Inferior parietal cortex (tissue), 1 donor: ENCODE data around the gene UQCRC2.
"Not testable (repeated sequence)": the region's sequence is repeated elsewhere in the genome, so short reads cannot be mapped to it uniquely, and the experiment has no call there.

Experiments used
- DNase-seq: peaks from one replicate; pipeline ENCODE4 v3.0.0-alpha.2; 2016; ENCODE audit errors: extremely low spot score

Gene UQCRC2

DNA sequence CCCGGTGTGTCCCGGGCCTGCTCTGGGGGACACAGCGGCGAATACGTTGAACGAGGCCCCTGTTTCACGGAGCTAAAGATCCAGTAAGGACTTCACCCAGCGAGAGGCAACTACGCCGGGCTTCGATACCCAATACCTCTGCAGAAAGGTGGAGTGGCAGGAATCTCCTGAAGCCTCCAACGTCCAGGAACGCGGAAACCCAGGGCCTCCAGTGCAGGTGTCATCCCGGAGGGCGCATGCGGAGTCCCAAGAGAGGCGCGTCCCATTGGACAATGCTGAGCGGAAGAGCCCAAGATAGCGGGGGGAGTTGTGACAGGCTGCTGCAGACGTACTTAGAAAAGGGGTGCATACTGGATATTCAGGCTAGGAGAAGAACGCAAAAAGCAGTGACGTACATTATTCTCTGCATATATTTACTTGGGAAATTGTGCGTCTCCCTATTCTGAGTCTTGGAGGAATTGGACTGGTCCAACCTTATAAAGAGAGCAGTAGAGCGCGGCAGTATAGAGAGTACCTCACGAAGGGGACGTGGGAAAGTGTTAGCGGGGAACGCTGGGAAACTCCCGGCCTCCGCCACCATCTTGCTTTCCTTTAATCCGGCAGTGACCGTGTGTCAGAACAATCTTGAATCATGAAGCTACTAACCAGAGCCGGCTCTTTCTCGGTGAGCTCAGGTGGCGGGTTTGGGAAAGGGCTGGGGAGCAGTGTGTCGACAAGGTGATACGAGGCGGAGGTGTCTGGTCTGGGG lies at the start of gene UQCRC2:
TSS of gene UQCRC2 (plus strand) at position 569 of the 748 bp plus-strand sequence. CDS start at position 632, 63 bp downstream.
- DNase-seq: peak; percentile 97

DNA sequence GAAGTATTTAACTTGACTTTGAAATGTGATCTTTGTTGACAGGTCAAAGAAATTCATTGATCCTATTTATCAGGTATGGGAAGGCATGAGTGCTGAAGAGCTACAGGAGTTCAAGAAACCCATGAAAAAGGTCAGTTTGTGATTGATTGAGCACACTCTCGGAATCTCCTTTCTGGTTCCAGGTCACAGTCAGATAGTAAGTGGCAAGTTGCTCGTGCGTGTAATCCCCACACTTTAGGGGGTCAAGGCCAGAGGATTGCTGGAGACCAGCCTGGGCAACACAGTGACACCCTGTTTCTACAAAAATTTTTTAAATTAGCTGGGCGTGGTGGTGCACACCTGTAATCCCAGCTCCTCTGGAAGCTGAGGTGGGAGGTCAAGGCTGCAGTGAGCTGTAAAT lies 20.5 kb upstream of the UQCRC2 start:
- DNase-seq: not testable (repeated sequence)

DNA sequence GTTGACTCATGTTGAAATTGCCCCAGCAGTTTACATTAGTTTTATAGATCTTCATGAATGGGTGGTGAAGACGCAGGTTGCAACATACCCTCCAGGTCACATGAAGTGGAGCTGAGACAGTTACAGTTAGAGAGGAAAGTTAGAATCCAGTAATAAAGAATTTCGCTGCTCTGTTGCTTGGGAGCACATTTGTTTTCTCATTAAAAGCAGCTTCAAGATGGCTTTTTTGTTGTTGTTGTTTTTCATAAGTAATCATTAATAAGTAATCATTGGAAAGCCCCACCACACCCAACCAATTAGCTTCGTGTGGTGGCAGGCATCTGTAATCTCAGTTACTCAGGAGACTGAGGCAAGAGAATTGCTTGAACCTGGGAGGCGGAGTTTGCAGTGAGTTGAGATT lies 19.8 kb upstream of the UQCRC2 start:
- DNase-seq: not testable (repeated sequence)

DNA sequence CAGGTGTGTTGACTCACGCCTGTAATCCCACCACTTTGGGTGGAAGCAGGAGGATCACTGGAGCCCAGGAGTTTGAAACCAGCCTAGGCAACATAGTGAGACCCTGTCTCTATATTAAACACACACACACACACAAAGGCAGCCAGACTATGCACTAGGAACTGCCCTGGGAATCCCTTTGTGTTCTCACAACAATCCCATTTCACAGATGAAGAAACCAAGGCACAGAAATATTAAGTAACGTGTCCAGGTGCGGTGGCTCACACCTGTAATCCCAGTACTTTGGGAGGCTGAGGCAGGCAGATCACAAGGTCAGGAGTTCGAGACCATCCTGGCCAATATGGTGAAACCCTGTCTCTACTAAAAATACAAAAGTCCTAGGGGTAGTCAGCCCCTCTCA lies 19.4 kb upstream of the UQCRC2 start:
- not testable (repeated sequence) for DNase-seq

DNA sequence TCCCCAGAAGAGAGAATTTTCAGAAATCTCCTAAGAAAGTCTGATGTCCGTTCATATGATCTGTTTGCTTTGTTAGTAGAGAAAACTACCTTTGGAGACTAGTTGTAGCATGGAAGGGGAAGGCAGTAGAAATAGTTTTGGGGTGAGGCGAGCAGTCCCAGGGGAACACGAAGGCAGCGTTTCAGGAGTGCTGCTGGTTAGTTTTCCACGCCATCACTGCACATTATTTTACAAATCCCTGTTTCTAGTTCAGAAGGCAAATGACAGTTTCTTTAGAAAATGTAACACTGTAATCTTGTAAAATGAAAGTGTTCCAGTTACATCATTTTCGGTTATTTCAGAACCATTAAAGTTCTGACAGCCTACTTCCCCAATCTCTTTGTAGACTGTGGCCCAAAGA lies 16.9 kb upstream of the UQCRC2 start:
- DNase-seq: not testable (repeated sequence)

DNA sequence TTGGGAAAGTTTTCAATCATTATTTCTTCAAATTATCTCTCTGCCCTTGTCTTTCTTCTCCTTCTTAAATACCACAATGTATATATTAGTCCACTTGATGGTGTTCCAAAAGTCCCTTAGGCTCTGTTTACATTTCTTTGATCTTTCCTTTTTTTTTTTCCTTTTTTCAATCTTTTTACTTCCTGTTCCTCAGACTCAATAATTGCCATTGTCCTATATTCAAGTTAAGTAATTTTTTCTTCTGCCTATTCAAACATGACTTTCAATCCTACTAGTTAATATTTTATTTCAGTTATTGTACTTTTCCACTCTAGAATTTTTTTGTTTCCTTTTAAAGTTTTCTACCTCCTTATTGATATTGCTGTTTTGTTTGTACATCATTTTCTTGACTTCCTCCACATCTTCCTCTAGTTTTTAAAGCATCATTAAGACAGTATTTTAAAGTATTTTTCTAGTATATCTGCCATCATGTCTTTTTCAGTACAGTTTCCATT lies 15.8 kb upstream of the UQCRC2 start:
- no peak for DNase-seq

DNA sequence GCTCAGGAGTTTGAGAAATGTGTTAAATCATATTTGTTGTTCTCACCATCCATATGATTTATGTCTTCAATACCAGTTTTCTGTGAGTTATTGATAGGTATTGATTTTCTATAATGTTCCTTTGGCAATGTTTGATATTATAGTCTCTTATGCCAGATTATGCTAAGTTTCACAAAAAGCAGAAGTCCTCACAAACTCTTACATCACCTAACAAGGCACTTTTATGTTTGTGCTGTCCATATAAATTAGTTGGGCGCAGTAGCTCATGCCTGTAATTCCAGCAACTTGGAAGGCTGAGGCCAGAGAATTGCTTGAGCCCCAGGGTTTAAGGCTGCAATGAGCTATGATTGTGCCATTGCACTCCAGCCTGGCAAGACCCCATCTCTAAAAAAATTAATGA lies 12.6 kb upstream of the UQCRC2 start:
- no peak for DNase-seq

DNA sequence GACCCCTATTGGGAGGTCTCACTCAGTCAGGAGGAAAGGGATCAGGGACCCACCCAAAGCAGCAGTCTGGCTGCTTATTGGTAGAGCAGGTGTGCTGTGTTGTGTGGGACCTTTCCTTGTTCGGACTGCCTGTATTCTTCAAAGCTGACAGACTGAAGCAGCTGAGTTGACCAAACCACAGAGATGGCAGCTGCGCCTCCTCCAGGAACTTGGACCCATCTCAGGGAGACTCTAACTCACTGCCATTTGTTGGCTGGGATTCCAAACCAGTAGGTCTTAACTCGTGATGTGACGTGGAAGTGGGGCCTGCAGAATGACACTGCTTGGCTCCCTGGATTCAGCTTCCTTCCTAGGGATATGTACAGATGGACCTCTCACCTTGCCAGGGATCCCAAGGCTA lies 9.6 kb upstream of the UQCRC2 start:
- no peak for DNase-seq

DNA sequence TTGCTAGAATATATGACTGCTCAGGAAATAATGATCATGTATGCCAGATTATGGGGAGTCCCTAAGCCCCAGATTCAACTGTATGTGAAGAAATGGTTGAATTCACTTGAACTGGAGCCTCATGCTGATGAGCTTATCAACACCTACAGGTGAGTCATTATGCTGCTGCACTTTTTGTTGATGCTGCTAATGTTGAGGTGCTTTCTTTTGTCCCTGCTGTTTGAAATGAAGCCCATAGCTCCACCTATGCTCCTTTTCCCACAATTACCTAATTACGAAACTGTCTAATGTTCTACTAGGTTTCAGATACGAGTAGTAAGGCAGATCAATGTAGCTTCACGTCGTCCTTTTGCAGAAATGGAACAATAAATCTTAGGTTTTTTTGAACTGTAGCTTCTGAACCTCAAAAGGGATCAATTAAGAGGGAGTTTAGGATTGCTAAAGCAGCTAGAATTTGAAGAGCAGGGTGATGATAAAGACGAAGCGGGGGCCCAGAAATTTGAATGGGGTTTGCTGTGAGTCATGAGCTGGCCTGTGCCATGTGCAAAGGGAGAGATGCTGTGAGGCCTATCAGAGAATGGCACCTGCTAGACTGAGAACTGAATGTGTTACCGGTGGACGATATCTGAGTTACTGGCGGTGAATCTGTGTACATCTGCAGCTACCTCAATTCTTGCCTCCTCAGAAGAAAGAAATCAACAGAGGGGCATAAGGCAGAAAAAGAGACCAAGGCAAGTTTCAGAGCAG lies 6.1 kb upstream of the UQCRC2 start:
- no peak for DNase-seq

DNA sequence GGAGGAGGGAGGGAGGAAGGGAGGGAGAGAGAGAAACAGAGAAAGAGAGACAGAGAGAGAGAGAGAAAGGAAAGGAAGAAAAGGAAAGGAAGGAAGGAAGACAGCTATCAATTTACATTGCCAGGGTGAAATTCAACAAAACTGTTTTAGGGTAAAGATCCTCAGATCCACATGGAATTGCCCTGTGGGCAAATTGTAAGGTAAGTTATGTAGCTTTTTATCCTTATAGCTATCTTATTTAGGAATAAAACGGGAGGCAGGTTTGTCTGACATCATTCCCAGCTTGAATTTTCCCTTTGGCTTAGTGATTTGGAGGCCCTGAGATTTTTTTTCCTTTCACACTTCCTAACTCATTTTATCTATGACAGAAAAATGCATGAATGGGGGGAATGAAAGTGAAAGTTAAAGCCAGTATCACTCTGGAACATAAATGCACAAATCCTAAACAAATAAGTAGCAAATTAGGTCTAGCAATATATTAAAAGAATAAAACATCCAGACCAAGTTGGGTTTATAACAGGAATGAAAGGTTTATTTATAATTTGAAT lies 3.4 kb upstream of the UQCRC2 start:
- no peak for DNase-seq

DNA sequence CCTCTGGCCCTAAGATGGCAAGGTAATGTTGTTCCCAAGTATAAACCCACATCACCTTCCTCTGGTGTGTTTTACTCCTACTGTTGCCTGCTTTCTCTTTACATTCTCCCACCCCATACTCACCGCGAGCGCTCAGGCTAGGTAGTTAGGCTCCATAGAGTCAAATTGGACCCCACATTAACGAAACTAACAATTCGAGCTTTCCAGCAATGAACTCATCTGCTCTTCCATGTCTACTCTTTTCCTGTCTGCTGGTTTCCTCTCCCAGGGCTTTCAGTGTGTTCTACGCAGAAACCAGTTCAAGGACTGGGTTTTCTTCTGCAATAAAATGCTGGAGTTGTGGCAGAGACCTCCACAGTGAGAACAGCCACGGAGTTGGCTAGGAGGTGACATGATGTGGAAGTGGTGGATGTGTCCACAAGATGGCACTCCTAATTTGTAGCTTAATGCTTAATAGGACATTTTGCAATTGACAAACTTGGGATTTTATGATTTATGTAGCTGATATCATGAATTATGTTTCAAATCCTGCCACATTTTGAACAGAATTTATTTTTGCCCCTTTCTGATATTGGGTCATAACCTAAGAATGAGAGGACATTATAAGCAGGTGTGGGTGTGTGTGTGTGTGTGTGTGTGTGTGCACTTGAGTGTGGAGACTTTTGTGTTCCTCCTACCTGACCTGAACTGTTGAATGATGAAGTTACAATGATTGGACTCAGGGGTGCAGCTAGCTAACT lies 2.2 kb upstream of the UQCRC2 start:
- DNase-seq: peak; percentile 40

DNA sequence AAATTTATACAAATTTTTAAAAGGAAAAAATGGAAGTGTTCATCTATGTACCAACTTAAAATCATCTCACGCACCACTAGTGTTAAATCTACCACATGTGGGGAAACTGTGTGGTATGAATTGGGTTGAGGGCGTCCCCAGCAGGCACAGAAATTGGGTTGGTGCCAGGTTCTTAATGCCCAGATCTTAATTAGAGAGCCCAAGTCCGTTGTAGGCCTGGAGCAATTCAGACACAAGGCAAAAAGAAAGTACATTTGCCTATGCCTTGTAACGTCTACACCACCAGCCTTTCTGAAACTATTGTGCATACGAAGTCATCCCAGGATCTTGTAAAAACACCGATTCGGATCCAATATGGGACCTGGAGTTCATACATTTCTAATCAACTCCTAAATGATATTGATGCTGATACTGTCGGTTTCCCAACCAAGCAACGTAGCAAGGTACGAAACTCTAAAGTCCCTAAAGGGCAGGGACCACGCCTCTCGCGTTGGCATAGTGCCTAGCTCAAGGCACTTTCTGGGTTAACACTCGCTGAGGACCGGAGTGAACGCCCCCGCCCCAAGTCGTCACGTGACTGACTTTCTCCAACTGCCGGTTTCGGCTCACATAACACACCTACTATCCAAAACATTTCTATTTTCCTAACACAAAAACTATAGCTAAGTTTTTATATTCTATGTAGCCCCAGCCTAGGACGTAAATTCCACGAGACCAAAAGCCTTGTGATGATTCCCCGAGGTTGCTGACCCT lies 945 bp upstream of the UQCRC2 start:
- DNase-seq: peak; percentile 65

DNA sequence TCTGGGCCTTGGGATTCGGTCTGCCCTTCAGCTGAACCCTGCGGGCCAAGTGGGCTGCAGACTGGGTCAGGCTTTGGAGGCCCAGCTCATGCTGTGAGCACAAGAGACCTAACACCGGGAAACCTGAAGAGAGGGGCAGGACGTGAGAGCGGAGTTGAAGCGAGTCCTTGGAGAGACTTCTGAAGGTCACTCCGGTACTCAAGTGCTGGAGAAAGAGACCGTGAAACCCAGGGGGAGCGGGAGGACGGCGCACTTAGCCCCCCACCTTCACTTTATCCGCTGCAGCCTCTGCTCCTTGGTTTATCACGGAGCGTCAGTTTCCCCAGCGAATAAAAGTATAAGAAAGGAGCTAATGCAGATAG lies 361 bp downstream of the UQCRC2 start:
- DNase-seq: no peak

DNA sequence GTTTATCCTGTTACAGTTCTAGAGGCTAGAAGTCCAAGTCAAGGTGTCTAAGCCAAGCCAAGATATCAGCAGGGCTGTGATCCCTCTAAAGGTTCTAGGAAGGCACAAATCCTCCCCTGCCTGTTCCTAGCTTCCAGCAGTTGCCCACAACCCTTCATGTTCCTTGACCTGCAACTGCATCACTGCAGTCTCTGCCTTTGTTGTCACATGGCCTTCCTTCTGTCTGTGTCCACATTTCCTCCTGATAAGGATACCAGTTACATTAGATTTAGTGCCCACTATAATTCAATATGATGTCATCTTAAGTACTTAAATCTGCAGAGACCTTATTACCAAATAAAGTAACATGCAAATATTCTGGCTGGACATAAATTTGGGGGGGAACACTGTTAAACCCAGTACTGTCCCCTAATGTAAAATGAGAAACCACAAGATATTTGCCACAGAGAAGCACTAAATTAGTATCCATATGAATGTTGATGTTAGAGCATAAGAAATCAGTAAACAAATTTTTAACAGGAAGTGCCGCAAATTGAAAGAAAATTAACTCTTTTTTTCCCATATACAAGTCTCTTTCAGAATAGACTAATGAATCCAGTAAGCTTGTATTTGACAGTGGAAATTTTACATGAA lies 4.7 kb downstream of the UQCRC2 start:
- no peak for DNase-seq

DNA sequence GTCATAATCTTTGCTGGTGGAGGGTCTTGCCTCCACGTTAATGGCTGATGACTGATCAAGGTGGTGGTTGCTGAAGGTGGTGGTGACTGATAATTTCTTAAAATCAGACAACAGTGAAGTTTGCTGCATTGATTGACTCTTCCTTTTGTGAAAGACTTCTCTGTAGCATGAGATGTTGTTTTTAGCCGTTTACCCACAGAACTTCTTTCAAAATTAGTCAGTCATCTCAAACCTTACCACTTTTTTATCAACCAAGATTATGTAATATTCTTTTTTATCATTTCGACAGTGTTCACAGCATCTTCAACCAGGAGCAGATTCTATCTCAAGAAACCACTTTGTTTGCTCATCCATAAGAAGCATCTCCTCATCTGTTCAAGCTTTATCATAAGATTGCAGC lies 5.9 kb downstream of the UQCRC2 start:
- DNase-seq: no peak

DNA sequence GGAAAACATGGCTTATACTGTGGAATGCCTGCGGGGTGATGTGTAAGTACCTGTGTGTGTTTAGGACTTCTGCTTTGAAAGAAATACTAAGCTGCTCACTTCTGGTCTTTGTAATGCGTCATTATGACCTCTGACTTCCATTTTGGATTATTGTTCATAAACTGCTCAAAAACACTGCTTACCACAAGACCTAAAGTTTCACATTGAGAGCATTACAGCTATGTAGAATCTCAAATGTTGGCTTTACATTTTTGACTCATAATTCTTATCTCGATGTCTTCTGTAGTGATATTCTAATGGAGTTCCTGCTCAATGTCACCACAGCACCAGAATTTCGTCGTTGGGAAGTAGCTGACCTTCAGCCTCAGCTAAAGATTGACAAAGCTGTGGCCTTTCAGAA lies 9.3 kb downstream of the UQCRC2 start:
- DNase-seq: no peak

DNA sequence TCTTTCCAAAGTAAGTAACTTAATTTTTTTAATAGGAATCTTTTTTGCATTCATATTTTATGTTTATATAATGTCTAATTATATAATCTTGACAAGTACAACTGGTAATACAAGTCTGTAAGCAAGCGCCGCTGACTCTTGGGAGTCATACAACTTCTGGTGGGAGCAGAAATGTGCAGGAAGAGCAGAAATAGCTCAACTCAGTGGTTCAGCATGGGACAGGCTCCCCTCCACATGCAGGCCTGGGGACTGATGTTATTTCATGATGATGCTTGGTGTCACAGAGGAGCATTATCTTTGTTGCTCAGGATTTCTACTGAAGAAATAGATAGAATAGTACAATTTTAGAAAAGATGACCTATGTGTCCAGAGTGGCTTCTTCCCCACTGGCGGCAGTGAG lies 10.7 kb downstream of the UQCRC2 start:
- no peak for DNase-seq

DNA sequence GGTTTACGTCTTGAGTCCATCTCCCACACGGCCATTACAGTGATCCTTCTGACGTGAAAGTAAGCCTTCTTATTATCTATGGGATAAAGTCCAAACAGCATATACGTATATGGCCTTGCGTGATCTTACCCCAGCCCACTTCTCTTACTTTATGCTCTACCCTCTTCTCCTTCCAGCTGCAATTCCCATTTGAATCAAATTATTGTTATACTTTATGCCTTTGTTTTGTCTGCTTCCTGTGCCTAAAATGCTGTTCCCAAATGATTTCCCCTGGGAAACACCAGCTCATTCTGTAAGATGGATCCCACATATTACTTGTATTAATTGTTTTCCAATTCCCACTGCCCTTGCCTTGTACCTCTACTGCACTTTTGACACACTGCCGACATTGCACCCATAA lies 11.2 kb downstream of the UQCRC2 start:
- DNase-seq: no peak

DNA sequence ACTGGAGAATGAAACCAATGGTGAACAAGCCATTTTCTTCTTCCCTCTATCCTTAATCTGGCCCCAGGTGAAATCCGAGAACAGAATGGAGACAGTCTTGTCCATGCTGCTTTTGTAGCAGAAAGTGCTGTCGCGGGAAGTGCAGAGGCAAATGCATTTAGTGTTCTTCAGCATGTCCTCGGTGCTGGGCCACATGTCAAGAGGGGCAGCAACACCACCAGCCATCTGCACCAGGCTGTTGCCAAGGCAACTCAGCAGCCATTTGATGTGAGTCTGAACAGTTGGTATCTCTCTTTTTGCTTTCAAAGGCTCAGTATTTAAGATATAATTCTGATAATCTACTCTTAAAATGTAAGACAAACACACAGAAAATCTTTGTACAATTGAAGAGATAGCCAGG lies 18.7 kb downstream of the UQCRC2 start:
- DNase-seq: no peak

DNA sequence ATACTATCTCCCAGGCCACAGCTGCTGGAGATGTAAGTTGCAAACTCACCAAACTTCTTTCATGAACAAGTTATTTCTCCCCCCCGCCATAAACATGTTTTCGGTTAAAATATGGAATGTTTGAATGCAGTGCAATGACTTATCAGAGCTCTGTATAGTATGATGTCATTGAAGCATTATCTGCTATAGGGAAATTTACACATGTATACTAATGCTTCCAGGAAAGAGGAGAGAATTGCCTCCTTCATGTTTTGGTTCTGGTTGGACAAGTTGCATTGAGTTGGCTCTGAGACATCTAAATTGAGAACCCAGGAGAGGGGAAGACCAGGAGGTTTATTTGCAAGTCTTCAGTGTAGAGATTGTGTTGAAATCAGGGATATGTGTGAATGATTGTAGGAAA lies 20.8 kb downstream of the UQCRC2 start:
- no peak for DNase-seq

DNA sequence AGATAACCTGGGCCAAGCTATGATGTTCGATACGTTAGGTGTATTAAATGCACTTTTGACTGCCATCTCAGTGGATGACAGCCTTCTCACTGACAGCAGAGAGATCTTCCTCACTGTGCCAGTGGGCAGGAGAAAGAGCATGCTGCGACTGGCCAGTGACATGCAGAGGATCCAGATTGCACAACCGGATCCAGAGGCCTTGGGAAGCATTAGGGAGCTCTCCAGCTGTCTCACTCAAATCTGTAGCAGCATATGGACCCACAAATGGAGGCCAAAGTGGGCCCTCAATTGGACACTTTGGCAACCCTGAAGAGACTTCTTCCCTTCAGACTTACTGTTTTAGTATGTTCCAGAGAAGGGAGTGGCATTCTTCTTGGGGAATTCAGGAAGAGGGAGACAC lies 26.9 kb downstream of the UQCRC2 start:
- DNase-seq: no peak
